HEK293 (cell line): Measurements from ENCODE around the gene MBD1.

Experiments used
- CTCF ChIA-PET: fragments of 350-600 bp; formaldehyde crosslinking; extraction: SDS; loops from one replicate; lab custom pipeline; 2021; ENCODE audit warnings: antibody characterized with exemption; lab: Yijun Ruan, JAX
- POLR2A ChIA-PET: fragments of 300-600 bp; formaldehyde crosslinking; extraction: SDS; loops from one replicate; lab custom pipeline; 2020; ENCODE audit warnings: antibody characterized with exemption, inconsistent platforms; lab: Yijun Ruan, JAX
- H3K27ac ChIP-seq: fragments of 200-500 bp; sonication (Bioruptor generic); 2 replicates; pipeline ENCODE4 v1.5.1; 2014; ENCODE audit warnings: low read depth, low read length, control low read depth, inconsistent platforms; ENCODE audit errors: extremely low read depth
- H3K36me3 ChIP-seq, 2 experiments: fragments of 200-500 bp in 1 of 2; sonication (Bioruptor generic) in 1 of 2; 1 replicate in 1 of 2; 2 replicates in 1 of 2; pipeline ENCODE4 v1.5.1; 2014 to 2017; ENCODE audit warnings: inconsistent platforms in 2 of 2, low read length in 2 of 2; ENCODE audit not compliant: control insufficient read depth in 2 of 2, insufficient read depth in 1 of 2
- H3K4me1 ChIP-seq: fragments of 200-500 bp; sonication (Bioruptor generic); 2 replicates; pipeline ENCODE4 v1.5.1; 2014; ENCODE audit warnings: mild to moderate bottlenecking, low read length, inconsistent platforms; ENCODE audit not compliant: control insufficient read depth, insufficient read depth
- H3K4me3 ChIP-seq: 2 replicates; pipeline ENCODE4 v1.5.1; 2011; ENCODE audit warnings: low read depth, mild to moderate bottlenecking, control low read depth, low read length, moderate library complexity
- H3K9me3 ChIP-seq: fragments of 200-500 bp; sonication (Bioruptor generic); 2 replicates; pipeline ENCODE4 v1.5.1; 2014; ENCODE audit warnings: low read depth, low read length, inconsistent platforms; ENCODE audit not compliant: control insufficient read depth, insufficient read depth
- MEIS1 ChIP-seq: sonication (generic); formaldehyde crosslinking; IDR thresholded peaks from 2 replicates; pipeline ENCODE4 v1.8.1; 2022; ENCODE audit warnings: missing genetic modification reagents, mild to moderate bottlenecking, borderline replicate concordance
- MYNN ChIP-seq: fragments of 450-650 bp; formaldehyde crosslinking; IDR thresholded peaks from 2 replicates; pipeline ENCODE4 v1.5.1; 2016; ENCODE audit warnings: missing biosample characterization, missing genetic modification characterization, borderline replicate concordance
- PRDM1 ChIP-seq: fragments of 450-650 bp; formaldehyde crosslinking; IDR thresholded peaks from 2 replicates; pipeline ENCODE4; 2016; ENCODE audit warnings: missing biosample characterization, missing genetic modification characterization
- SCRT1 ChIP-seq: fragments of 450-650 bp; formaldehyde crosslinking; IDR thresholded peaks from 2 replicates; pipeline ENCODE4 v1.5.1; 2016; ENCODE audit warnings: missing biosample characterization, missing genetic modification characterization, borderline replicate concordance
- SCRT2 ChIP-seq: fragments of 450-650 bp; formaldehyde crosslinking; IDR thresholded peaks from 2 replicates; pipeline ENCODE4 v1.5.1; 2016; ENCODE audit warnings: missing biosample characterization, missing genetic modification characterization
- ZBTB8A ChIP-seq: fragments of 450-650 bp; formaldehyde crosslinking; IDR thresholded peaks from 2 replicates; pipeline ENCODE4 v1.5.1; 2016; ENCODE audit warnings: missing biosample characterization, missing genetic modification characterization
- ZFP37 ChIP-seq: fragments of 450-650 bp; formaldehyde crosslinking; IDR thresholded peaks from 2 replicates; pipeline ENCODE4 v1.5.1; 2016; ENCODE audit warnings: missing biosample characterization, missing genetic modification characterization
- ZNF138 ChIP-seq: fragments of 450-650 bp; formaldehyde crosslinking; IDR thresholded peaks from 2 replicates; pipeline ENCODE4 v1.5.1; 2016; ENCODE audit warnings: missing biosample characterization, missing genetic modification characterization, borderline replicate concordance
- ZNF324 ChIP-seq: fragments of 450-650 bp; formaldehyde crosslinking; IDR thresholded peaks from 2 replicates; pipeline ENCODE4 v1.5.1; 2016; ENCODE audit warnings: missing biosample characterization, missing genetic modification characterization
- ZNF426 ChIP-seq: fragments of 450-650 bp; formaldehyde crosslinking; IDR thresholded peaks from 2 replicates; pipeline ENCODE4 v1.5.1; 2017; ENCODE audit warnings: missing biosample characterization, missing genetic modification characterization, mild to moderate bottlenecking, inconsistent platforms, moderate library complexity
- ZNF623 ChIP-seq: fragments of 450-650 bp; formaldehyde crosslinking; IDR thresholded peaks from 2 replicates; pipeline ENCODE4 v1.5.1; 2016; ENCODE audit warnings: missing biosample characterization, missing genetic modification characterization
- ZNF654 ChIP-seq: fragments of 450-650 bp; formaldehyde crosslinking; IDR thresholded peaks from 2 replicates; pipeline ENCODE4 v1.5.1; 2016; ENCODE audit warnings: low read depth, missing biosample characterization, missing genetic modification characterization
- ZNF768 ChIP-seq: fragments of 450-650 bp; formaldehyde crosslinking; IDR thresholded peaks from 2 replicates; pipeline ENCODE4 v1.5.1; 2018; ENCODE audit warnings: missing biosample characterization, mild to moderate bottlenecking, missing genetic modification characterization
- ZNF777 ChIP-seq: fragments of 450-650 bp; formaldehyde crosslinking; IDR thresholded peaks from 2 replicates; pipeline ENCODE4 v1.5.1; 2017; ENCODE audit warnings: missing biosample characterization, missing genetic modification characterization, borderline replicate concordance
- TF ChIP-seq, protein P1 (sequence below): fragments of 450-650 bp; IDR thresholded peaks from 2 replicates; pipeline ENCODE4 v1.5.1; 2018; ENCODE audit warnings: missing biosample characterization, missing genetic modification characterization
- TF ChIP-seq, protein P2 (sequence below): fragments of 450-650 bp; formaldehyde crosslinking; IDR thresholded peaks from 2 replicates; pipeline ENCODE4 v1.5.1; 2016; ENCODE audit warnings: missing biosample characterization, missing genetic modification characterization
- TF ChIP-seq, protein P3 (sequence below): fragments of 450-650 bp; formaldehyde crosslinking; IDR thresholded peaks from 2 replicates; pipeline ENCODE4 v1.5.1; 2017; ENCODE audit warnings: missing biosample characterization, missing genetic modification characterization
- TF ChIP-seq, protein P4 (sequence below): IDR thresholded peaks from 2 replicates; pipeline ENCODE4 v1.6.1; 2011; ENCODE audit warnings: mild to moderate bottlenecking, low read depth, low read length, borderline replicate concordance
- TF ChIP-seq, protein P5 (sequence below): fragments of 450-650 bp; formaldehyde crosslinking; IDR thresholded peaks from 2 replicates; pipeline ENCODE4 v1.5.1; 2016; ENCODE audit warnings: missing biosample characterization, missing genetic modification characterization

Gene MBD1

DNA sequence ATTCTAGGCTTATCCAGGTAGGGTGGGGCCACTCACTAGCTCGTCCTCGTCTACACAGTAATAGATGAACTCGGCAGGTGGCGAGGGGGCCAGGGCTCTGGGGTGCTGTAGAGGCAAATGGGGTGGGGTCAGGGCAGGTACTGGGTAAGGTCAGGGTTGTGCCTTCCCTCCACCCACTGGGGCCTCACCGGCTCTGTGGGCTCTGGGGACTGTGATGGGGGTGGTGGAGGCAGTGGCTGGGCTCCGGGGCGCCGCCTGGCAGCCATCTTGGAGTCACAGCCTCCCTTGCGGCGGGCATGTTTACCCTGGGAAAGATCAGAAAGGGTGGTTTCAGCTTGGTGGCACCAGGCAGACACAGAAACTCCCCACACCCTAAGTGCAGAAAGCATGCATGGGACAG, 6.4 kb downstream of the MBD1 start:
- Histone ChIP-seq H3K36me3 (peaks cover 39 to 95% of the 10 kb centered on the region in 2 experiments), H3K4me1 (no peaks in the 10 kb centered on the region), H3K9me3 (no peaks in the 10 kb centered on the region), H3K27ac (no peak overlapping the region), H3K4me3 (no peak overlapping the region)
- POLR2A ChIA-PET: no interaction called here
- CTCF ChIA-PET: interaction anchor here (1.6 kb wide), 1 partner anchor 82 kb away, joined by 4 read pairs; no protein-coding TSS in a partner anchor
- no peak for TF ChIP-seq MEIS1 (CRISPR knock-in tag)
- TF ChIP-seq, protein P1, sequence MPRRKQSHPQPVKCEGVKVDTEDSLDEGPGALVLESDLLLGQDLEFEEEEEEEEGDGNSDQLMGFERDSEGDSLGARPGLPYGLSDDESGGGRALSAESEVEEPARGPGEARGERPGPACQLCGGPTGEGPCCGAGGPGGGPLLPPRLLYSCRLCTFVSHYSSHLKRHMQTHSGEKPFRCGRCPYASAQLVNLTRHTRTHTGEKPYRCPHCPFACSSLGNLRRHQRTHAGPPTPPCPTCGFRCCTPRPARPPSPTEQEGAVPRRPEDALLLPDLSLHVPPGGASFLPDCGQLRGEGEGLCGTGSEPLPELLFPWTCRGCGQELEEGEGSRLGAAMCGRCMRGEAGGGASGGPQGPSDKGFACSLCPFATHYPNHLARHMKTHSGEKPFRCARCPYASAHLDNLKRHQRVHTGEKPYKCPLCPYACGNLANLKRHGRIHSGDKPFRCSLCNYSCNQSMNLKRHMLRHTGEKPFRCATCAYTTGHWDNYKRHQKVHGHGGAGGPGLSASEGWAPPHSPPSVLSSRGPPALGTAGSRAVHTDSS (tag by site-specific recombination): no peak

DNA sequence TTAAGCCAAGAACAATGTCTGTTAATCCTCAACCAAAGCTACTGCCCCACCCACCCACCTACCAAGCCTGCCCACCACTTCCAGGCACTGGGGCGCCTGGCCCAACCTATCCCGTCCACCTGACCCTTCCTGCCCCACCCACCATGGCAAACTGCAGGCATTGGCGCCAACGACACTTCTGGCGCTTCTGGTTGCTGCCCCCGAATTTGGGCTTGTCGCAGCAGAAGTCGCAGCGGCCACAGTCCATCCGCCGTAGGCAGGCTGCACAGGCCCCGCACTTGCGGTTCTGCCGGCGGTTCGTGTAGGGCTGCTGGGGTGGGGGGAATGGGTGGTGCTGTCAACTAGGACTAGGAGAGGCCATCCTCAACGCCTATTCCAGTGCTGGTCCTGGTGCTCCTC, 7.3 kb downstream of the MBD1 start:
- H3K4me3 ChIP-seq: no peak overlapping the region
- POLR2A ChIA-PET: interaction anchor here (0.6 kb wide), 1 partner anchor 613 kb away, joined by 5 read pairs; no protein-coding TSS in a partner anchor
- TF ChIP-seq ZFP37 (tag by site-specific recombination) (no peak), ZNF324 (tag by site-specific recombination) (no peak), SCRT2 (tag by site-specific recombination) (no peak), ZNF777 (tag by site-specific recombination) (no peak), MYNN (tag by site-specific recombination) (no peak), PRDM1 (tag by site-specific recombination) (no peak), ZNF768 (tag by site-specific recombination) (no peak), ZBTB8A (tag by site-specific recombination) (no peak), ZNF426 (tag by site-specific recombination) (no peak), SCRT1 (tag by site-specific recombination) (no peak), ZNF623 (tag by site-specific recombination) (no peak), ZNF138 (tag by site-specific recombination) (no peak), MEIS1 (CRISPR knock-in tag) (no peak), ZNF654 (tag by site-specific recombination) (no peak)
- TF ChIP-seq, protein P2, sequence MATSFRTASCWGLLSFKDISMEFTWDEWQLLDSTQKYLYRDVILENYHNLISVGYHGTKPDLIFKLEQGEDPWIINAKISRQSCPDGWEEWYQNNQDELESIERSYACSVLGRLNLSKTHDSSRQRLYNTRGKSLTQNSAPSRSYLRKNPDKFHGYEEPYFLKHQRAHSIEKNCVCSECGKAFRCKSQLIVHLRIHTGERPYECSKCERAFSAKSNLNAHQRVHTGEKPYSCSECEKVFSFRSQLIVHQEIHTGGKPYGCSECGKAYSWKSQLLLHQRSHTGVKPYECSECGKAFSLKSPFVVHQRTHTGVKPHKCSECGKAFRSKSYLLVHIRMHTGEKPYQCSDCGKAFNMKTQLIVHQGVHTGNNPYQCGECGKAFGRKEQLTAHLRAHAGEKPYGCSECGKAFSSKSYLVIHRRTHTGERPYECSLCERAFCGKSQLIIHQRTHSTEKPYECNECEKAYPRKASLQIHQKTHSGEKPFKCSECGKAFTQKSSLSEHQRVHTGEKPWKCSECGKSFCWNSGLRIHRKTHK (tag by site-specific recombination): no peak
- TF ChIP-seq, protein P3, sequence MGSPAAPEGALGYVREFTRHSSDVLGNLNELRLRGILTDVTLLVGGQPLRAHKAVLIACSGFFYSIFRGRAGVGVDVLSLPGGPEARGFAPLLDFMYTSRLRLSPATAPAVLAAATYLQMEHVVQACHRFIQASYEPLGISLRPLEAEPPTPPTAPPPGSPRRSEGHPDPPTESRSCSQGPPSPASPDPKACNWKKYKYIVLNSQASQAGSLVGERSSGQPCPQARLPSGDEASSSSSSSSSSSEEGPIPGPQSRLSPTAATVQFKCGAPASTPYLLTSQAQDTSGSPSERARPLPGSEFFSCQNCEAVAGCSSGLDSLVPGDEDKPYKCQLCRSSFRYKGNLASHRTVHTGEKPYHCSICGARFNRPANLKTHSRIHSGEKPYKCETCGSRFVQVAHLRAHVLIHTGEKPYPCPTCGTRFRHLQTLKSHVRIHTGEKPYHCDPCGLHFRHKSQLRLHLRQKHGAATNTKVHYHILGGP (tag by site-specific recombination): no peak
- TF ChIP-seq, protein P4, sequence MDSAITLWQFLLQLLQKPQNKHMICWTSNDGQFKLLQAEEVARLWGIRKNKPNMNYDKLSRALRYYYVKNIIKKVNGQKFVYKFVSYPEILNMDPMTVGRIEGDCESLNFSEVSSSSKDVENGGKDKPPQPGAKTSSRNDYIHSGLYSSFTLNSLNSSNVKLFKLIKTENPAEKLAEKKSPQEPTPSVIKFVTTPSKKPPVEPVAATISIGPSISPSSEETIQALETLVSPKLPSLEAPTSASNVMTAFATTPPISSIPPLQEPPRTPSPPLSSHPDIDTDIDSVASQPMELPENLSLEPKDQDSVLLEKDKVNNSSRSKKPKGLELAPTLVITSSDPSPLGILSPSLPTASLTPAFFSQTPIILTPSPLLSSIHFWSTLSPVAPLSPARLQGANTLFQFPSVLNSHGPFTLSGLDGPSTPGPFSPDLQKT: no peak
- TF ChIP-seq, protein P5, sequence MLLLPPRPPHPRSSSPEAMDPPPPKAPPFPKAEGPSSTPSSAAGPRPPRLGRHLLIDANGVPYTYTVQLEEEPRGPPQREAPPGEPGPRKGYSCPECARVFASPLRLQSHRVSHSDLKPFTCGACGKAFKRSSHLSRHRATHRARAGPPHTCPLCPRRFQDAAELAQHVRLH (tag by site-specific recombination): no peak
- TF ChIP-seq, all 188 proteins: peak for 0
- peaks cover 37 to 95% of the 10 kb centered on the region in 2 experiments for H3K36me3 ChIP-seq
- no peaks in the 10 kb centered on the region for H3K4me1 ChIP-seq
- H3K27ac ChIP-seq: no peak overlapping the region
- H3K9me3 ChIP-seq: no peaks in the 10 kb centered on the region
- CTCF ChIA-PET: interaction anchor here (0.7 kb wide), 1 partner anchor 656 kb away, joined by 3 read pairs; no protein-coding TSS in a partner anchor
